GM19463 (cell line): Measurements from ENCODE around the gene TMEM98.
"Not testable (repeated sequence)": the region's sequence is repeated elsewhere in the genome, so short reads cannot be mapped to it uniquely, and the experiment has no call there.

Experiments
- ATAC-seq: cut with Tn5 transposase; IDR thresholded peaks from one replicate; pipeline ENCODE4 v1.9.1; 2021; ENCODE audit warnings: mild to moderate bottlenecking, moderate library complexity; ENCODE audit not compliant: unreplicated experiment

The TMEM98 gene

GRCh38 chr17:32914181-32914580 is 13.8 kb upstream of the TMEM98 start:
- ATAC-seq: no peak

GRCh38 chr17:32915245-32915644 is 12.7 kb upstream of the TMEM98 start:
- no peak for ATAC-seq

- ATAC-seq: no peak
Measured at GRCh38 chr17:32916134-32916533, 11.8 kb upstream of the TMEM98 start.

- no peak for ATAC-seq
Measured at GRCh38 chr17:32917081-32917480, 10.9 kb upstream of the TMEM98 start.

GRCh38 chr17:32917842-32918241 is 10.1 kb upstream of the TMEM98 start:
- no peak for ATAC-seq

GRCh38 chr17:32919876-32920275 is 8.1 kb upstream of the TMEM98 start:
- ATAC-seq: not testable (repeated sequence)

- no peak for ATAC-seq
Measured at GRCh38 chr17:32920293-32920692, 7.7 kb upstream of the TMEM98 start.

- ATAC-seq: no peak
Measured at GRCh38 chr17:32921017-32921416, 6.9 kb upstream of the TMEM98 start.

GRCh38 chr17:32923905-32924304 is 4.0 kb upstream of the TMEM98 start:
- ATAC-seq: not testable (repeated sequence)

GRCh38 chr17:32926183-32926582 is 1.8 kb upstream of the TMEM98 start:
- no peak for ATAC-seq

GRCh38 chr17:32926789-32927188 is 1.2 kb upstream of the TMEM98 start:
- not testable (repeated sequence) for ATAC-seq

- ATAC-seq: no peak
Measured at GRCh38 chr17:32927201-32927723, 691 bp upstream of the TMEM98 start.

- ATAC-seq: no peak
Measured at GRCh38 chr17:32928586-32929535, 908 bp downstream of the TMEM98 start.

- ATAC-seq: no peak
Measured at GRCh38 chr17:32929588-32929987, 1.6 kb downstream of the TMEM98 start.

GRCh38 chr17:32930512-32930911 is 2.6 kb downstream of the TMEM98 start:
- no peak for ATAC-seq

- ATAC-seq: no peak
Measured at GRCh38 chr17:32931686-32932085, 3.7 kb downstream of the TMEM98 start.

GRCh38 chr17:32933881-32934280 is 5.9 kb downstream of the TMEM98 start:
- ATAC-seq: no peak

- ATAC-seq: no peak
Measured at GRCh38 chr17:32935726-32936125, 7.8 kb downstream of the TMEM98 start.

GRCh38 chr17:32936186-32936893 is 8.4 kb downstream of the TMEM98 start:
- no peak for ATAC-seq

GRCh38 chr17:32936894-32937500 is 9.0 kb downstream of the TMEM98 start:
- no peak for ATAC-seq

- no peak for ATAC-seq
Measured at GRCh38 chr17:32940706-32941390, 12.9 kb downstream of the TMEM98 start.
